GM20000 (cell line): Measurements from ENCODE around the gene NEK6.

ENCODE experiments used
- DNase-seq: peaks from one replicate; pipeline ENCODE4 v3.0.0; 2012; ENCODE audit warnings: low spot score
- TF ChIP-seq, protein P1 (sequence below): IDR thresholded peaks from 2 replicates; pipeline ENCODE4 v1.5.1; 2012; ENCODE audit warnings: mild to moderate bottlenecking, control low read depth; ENCODE audit errors: extremely low read depth, missing control alignments

The NEK6 gene

DNA sequence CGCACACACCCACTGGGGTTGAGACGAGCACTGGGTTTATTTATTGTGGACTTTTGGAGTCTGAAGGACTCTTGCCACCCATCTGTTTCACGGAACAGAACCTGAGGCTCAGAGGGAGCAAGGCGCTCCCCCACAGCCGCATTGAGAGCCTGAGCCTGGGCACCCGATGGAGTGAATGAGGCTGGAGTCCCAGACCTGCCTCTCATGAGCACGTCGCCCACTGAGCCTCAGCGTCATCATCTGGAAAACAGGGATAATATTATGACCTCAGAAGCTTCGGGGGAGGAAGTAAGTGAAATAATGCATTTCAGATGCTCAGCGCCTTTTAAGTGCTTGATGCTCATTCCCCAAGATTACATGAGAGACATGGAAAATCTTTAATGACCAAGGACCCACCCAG, 5.5 kb downstream of the NEK6 start:
- TF ChIP-seq, protein P1, sequence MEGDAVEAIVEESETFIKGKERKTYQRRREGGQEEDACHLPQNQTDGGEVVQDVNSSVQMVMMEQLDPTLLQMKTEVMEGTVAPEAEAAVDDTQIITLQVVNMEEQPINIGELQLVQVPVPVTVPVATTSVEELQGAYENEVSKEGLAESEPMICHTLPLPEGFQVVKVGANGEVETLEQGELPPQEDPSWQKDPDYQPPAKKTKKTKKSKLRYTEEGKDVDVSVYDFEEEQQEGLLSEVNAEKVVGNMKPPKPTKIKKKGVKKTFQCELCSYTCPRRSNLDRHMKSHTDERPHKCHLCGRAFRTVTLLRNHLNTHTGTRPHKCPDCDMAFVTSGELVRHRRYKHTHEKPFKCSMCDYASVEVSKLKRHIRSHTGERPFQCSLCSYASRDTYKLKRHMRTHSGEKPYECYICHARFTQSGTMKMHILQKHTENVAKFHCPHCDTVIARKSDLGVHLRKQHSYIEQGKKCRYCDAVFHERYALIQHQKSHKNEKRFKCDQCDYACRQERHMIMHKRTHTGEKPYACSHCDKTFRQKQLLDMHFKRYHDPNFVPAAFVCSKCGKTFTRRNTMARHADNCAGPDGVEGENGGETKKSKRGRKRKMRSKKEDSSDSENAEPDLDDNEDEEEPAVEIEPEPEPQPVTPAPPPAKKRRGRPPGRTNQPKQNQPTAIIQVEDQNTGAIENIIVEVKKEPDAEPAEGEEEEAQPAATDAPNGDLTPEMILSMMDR, result no peak
- no peak for DNase-seq

DNA sequence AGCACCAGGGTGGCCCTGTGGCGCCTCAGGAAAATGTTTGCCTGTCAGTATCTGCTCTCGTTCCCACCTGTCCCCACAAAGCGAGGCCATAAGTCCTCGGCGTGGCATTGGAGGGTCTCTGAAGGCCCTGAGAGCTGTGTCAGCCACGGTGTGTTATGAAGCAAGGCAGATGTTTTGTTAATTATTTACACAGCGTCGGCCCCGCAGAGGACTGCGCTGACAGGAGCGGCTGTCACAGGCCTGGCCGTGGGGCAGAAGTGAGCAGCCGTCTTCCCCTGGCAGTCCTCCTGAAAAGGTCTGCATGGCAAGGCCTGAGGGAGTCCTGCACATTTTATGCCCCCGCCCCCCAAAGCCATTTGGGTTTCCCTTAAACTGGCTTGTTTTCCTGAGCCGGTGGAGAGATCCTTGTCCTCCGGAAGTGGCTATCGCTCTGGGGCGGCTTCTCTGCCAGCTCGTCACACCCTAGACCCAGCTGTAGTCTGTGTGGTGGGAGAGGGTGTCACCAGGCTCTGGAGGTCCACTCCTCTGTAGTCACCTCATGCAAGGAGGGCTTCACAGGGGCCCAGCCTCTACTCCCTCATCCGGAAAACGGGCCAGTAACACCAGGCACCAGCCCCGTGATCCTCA, 6.2 kb downstream of the NEK6 start:
- TF ChIP-seq, protein P1, result no peak
- no peak for DNase-seq

DNA sequence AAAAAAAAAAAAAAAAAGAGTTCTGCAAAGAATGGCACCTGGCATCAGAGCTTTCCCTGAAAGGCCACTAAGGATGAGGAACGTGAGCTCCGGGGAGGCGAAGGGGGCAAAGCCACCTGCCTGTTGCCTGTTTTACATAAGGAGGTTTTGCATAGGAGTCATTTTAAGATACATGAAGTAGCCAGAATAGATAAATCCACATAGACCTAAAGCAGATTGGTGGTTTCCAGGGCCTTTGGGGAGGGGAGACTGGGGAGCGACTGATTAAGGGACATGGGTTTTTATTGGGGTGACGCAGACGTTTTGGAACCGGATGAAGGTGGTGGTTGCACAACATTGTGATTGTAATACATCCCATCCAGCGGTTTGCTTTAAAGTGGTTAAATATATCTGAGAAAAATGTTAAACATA, 7.1 kb downstream of the NEK6 start:
- TF ChIP-seq, protein P1, result no peak
- peak; percentile 74 for DNase-seq

DNA sequence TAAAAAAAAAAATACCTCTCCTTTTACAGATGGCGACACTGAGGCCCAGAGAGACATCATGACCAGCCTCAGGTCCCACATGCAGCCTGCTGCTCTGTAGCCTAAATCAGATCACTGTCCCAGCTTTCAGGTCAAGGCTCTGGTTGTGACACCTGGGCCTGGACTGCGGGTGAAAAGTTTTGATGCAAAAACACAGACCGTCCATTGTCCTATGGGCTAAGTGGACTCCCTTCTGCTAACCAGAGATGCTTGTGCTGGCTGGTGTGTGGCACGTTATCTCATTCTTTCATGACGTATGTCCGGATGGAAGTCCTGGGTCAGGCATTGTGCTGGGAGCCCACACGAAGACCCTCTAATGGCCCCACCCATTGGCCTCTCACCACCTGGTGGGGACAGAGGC, 7.8 kb downstream of the NEK6 start:
- DNase-seq, result no peak
- TF ChIP-seq, protein P1, result no peak

- TF ChIP-seq, protein P1, result no peak
These were observed 8.5 kb downstream of the NEK6 start for GRCh38 chr9:124266139-124266825.

DNA sequence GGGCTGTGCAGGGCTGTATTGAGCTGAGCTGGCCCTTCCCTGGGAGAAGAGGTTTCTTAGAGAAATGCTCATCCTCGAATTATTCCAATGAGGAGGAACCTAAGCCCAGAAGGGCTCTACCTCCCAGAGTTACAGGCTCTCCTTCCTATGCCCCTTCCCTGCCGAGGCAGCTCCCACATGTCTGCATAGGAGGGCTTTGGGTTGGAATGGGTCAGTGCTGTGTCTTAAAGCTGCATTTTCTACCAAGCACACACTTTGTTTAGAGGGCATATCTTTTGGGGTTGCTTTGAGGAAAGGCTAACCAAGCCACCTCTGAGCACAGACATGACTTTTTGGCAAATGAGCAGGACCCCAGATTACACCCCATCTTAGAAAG, 9.1 kb downstream of the NEK6 start:
- no peak for DNase-seq
- TF ChIP-seq, protein P1, result no peak

More at GRCh38 chr9:124266139-124266825, 8.5 kb downstream of the NEK6 start:
- DNase-seq, result no peak

DNA sequence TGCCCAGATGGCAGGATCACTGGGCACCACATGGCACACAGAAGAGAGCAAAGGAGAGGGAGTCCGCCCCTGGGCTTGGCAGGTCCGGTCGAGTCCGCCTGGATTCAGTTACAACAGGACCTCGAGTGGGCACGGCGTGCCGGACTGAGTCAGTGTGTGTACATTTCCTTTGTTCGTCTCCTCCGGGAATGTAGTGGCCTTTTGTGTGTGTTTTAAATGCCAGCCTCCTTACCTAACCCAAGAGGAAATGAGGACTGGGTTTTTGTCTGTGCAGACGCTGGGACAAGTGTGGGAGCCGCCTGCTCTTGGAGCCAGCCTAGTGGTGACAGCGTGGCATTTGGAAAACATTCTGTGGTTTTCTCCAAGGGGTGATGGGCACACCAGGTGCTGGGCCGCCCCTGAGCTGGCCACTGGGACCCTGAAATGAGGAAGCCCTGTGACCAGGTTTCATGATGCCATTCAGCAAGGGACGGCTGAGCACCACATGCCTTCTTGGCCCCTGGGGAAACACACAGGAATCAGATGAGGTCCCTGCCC, 9.6 kb downstream of the NEK6 start:
- TF ChIP-seq, protein P1, result no peak
- DNase-seq, result no peak
